ENCODE measurements around the gene DMWD.

Gene DMWD

DNA sequence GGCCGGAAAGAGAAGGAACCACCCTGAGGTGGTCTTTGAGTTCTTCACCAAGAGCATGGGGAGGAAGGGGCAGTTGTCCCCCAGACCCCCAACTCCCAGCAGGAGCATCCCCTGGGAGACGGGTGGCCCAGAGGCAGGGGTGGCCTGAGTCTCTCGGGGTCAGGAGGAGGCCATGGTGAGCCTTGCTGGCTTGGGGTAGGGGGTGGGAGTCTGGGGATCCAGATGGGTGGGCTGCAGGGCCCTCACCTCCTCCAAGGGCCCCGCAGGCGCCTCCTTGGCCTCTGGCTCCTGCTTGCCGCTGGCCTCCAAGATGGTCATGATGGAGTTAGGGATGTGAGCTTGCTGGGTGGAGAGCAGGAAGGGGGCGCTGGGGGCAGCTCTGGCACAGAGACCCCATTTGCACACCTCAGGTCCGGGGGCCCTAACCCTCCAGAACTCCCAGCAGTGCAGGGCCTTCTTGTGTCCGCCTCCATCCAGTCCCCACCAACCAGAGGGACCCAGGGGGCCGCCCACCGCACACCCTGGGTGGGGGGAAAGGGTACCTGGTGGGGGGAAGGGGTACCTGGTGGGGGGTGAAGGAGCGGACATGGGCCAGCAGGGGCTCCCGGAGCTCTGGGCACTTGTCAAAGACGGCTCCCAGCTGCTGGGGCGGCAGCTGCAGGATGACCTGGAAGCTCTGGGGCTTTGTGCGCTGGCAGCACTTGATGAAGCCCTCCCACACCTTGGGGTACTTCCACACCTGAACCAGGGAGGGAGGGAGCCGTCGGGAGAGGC is 23.8 kb upstream of the DMWD start:
- no peak overlapping the region for H3K4me3 ChIP-seq (ENCODE audit: low read depth, low read length)
- TF ChIP-seq, protein P1, sequence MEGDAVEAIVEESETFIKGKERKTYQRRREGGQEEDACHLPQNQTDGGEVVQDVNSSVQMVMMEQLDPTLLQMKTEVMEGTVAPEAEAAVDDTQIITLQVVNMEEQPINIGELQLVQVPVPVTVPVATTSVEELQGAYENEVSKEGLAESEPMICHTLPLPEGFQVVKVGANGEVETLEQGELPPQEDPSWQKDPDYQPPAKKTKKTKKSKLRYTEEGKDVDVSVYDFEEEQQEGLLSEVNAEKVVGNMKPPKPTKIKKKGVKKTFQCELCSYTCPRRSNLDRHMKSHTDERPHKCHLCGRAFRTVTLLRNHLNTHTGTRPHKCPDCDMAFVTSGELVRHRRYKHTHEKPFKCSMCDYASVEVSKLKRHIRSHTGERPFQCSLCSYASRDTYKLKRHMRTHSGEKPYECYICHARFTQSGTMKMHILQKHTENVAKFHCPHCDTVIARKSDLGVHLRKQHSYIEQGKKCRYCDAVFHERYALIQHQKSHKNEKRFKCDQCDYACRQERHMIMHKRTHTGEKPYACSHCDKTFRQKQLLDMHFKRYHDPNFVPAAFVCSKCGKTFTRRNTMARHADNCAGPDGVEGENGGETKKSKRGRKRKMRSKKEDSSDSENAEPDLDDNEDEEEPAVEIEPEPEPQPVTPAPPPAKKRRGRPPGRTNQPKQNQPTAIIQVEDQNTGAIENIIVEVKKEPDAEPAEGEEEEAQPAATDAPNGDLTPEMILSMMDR (IDR thresholded peaks at IDR 0.05; ENCODE audit: borderline replicate concordance, insufficient read depth, low read depth, low read length) = no peak

DNA sequence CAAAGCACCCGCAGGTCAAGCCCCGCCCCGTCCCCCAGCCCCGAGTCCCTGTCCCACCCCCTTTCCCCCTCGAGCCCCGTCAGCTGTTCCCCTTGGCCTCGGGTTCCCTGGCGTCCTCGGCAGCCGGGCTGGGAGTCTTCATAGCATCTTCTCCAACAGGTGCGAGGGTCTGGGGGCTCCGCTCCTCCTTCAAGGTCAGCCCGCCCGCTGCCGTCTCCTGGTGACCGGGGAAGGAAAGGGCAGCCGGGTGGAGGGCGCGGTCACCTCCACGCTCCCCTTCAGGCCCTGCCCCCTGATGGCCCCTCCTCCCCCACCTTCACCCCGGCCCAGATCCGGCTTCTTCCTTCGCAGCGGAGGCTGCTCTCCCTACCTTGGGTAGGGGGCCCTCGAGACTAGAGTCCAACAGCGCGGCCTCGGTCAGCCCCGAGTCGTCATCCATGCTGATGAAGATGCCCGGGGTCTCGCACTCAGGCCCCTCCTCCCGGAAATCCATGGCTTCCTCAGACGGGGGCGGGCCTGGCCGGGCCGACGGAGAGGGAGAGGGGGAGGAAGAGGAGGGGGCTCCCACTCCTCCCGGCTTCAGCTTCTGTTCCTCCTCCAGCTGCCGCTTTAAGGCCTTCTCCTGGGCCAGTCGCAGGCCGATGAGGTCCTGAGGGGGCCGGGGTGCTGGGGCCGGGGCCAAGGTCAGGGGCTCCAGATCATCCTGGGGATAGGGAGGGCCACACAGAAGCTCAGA is 23.0 kb upstream of the DMWD start:
- H3K4me3 ChIP-seq (ENCODE audit: low read depth, low read length) = no peak overlapping the region

DNA sequence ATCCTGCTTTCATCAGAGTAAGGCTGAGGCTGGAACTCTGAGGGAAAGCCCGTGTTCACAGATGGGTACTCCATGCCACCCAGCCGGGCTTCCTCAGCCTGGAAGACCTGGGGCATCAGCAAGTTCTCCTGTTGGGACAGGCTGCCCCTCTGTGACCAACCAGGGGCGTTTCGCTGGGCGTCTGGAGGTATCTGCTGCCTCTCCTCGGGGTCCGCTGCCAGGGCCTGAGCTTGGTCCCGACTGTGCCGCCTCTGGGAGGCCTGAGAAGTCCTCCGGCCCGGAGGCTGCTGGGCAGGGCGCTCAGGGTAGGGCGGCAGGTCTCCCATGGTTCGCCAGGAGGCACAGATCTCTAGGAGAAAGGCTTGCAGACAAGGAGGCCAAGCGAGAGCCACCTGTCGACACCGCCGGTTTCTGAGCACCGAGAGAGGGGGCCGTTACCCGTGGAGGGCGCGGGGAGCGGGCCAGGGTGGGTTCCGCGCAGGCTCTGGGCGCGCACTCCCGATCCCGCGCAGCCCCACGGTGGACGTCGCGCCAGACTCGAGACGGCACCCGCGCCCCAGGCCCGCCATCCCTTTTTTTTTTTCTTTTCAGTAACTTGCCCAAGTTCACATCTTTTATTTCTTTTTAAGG is 22.3 kb upstream of the DMWD start, which contains the start of gene RSPH6A:
Gene RSPH6A (minus strand): TSS at position 458 of the 630 bp plus-strand sequence. CDS start 132 bp downstream, at position 326.
- no peak within 1 kb of the TSS for H3K4me3 ChIP-seq (ENCODE audit: low read depth, low read length)
- TF ChIP-seq, protein P1 (IDR thresholded peaks at IDR 0.05; ENCODE audit: borderline replicate concordance, insufficient read depth, low read depth, low read length) = no peak

More for the DNA sequence above, 23.0 kb upstream of the DMWD start:
- TF ChIP-seq, protein P1 (IDR thresholded peaks at IDR 0.05; ENCODE audit: borderline replicate concordance, insufficient read depth, low read depth, low read length) = no peak

DNA sequence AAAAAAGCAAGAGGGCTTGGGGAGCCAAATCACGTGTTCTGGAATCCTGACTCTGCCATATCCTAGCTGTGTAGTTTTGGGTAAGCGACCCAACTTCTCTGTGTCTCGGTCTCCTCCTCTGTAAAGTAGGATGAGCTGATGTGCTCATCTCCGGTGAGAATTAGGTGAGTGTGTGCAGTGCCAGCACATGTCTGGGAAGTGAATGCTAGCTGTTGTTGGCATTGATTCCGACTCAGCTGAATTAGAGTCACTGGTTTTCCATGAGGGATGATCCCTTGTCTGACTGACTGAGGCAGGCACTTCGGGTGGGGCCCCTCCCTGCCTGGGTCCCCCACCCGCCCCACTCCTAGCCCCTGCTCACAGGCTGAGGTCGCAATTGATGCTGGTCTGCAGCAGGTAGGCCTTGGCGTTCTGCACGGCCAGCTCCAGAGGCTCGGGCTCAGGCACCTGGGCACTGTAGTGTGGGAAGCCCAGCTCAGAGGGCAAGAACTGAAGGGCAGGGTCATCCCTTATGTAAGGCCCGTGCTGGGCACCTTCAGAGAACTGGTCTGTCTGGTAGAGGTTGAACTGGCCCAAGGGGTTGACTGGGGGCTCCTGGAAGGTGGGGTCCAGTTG is 21.6 kb upstream of the DMWD start:
- TF ChIP-seq, protein P1 (IDR thresholded peaks at IDR 0.05; ENCODE audit: borderline replicate concordance, insufficient read depth, low read depth, low read length) = no peak
- no peak overlapping the region for H3K4me3 ChIP-seq (ENCODE audit: low read depth, low read length)

DNA sequence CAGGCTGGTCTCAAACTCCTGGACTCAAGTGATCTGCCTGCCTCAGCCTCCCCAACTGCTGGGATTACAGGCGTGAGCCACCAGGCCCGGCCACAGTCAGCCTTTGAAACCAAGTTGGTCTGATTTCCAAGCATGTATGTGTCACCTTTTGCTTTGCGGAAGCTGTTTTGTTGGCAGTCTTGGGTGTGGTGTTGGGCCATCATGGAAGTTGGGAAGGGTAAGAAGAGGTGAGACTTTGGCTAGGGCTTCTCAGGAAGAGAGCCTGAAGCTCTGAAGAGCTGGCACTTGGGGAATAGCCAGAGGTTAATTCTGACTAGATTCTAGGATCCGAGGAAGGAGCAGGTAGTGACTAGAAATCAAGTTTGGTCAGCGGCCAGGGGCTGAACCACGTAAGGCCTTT is 19.7 kb upstream of the DMWD start:
- TF ChIP-seq, protein P1 (IDR thresholded peaks at IDR 0.05; ENCODE audit: borderline replicate concordance, insufficient read depth, low read depth, low read length) = no peak

DNA sequence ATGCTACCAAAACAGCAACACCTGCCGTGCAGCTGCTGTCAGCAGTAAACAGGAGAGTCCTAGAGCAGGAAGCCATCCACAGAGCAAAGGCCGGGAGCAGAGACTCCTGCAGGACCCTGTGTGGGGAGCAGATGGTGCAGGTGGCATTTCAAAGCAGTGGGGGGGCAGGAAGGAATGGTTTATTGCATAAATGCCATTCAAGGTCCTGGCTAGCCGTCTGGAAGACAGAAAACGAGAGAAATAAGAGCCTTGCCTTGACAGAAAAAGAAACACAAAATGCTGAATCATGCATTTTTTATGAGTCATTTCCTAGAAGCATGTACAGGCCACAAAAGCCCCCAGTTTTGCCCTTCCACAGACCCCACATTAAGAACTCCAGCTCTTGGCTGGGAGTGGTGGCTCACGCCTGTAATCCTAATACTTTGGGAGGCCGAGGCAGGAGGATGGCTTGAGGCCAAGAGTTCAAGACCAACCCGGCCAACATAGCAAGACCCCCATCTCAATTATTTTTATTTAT is 17.1 kb upstream of the DMWD start:
- no peak overlapping the region for H3K4me3 ChIP-seq (ENCODE audit: low read depth, low read length)
- TF ChIP-seq, protein P1 (IDR thresholded peaks at IDR 0.05; ENCODE audit: borderline replicate concordance, insufficient read depth, low read depth, low read length) = no peak

More for the DNA sequence above, 19.7 kb upstream of the DMWD start:
- H3K4me3 ChIP-seq (ENCODE audit: low read depth, low read length) = no peak overlapping the region
